HCT116 (cell line): Measurements from ENCODE around the gene ERC1. TPM values are rescaled to one million over a fixed set of nuclear protein-coding genes. Genes with fewer than 3 reads are reported as not detected.

ENCODE experiments used
- ATAC-seq: fragments of 200-7000 bp; cut with Tn5 transposase; 2 replicates; pipeline ENCODE4 v1.9.1; 2020; ENCODE audit warnings: mild to moderate bottlenecking, moderate library complexity
- BruUV-seq: library from RNA; stranded (reverse); fragments of 400-500 nt; replicated peaks from 2 replicates; lab custom pipeline; 2021; lab: Mats Ljungman, UMichigan
- CTCF ChIA-PET: fragments of 300-600 bp; sonication (Branson Sonifier 250); formaldehyde crosslinking; loops from one replicate; lab custom pipeline; 2021; ENCODE audit warnings: antibody characterized with exemption; lab: Charles Lee
- POLR2A ChIA-PET: fragments of 300-600, 350-600 bp; sonication (Branson Sonifier 250); formaldehyde crosslinking; loops from one replicate; lab custom pipeline; 2021; ENCODE audit warnings: antibody characterized with exemption; lab: Charles Lee
- RAD21 ChIA-PET, 2 experiments: fragments of 300-600 bp; sonication (Branson Sonifier 250); formaldehyde crosslinking; loops; one replicate each; lab custom pipeline; 2023; ENCODE audit warnings: low total read pairs in 2 of 2; ENCODE audit not compliant: uncharacterized antibody in 2 of 2, unreplicated experiment in 2 of 2, low non-redundant PET in 1 of 2; lab: Charles Lee
- DNase-seq: peaks from one replicate; pipeline ENCODE4 v3.0.0-alpha.2; 2010; ENCODE audit warnings: low read depth, low spot score
- H2AFZ ChIP-seq: fragments of 200-600 bp; shearing (Covaris generic), sonication (generic); 2 replicates; pipeline ENCODE4 v1.6.1; 2017; ENCODE audit warnings: low read depth, mixed run types, mixed read lengths, antibody characterized with exemption, low read length; ENCODE audit not compliant: poor library complexity, severe bottlenecking
- H3K27ac ChIP-seq: 2 replicates; pipeline ENCODE4 v1.5.1; 2012; ENCODE audit warnings: low read depth, low read length
- H3K27me3 ChIP-seq: fragments of 200-600 bp; sonication (generic); 2 replicates; pipeline ENCODE4 v1.6.1; 2016; ENCODE audit warnings: mixed run types, low read length, mixed read lengths; ENCODE audit not compliant: insufficient read depth
- H3K36me3 ChIP-seq, 2 experiments: fragments of 200-500 bp in 1 of 2; fragments of 200-600 bp in 1 of 2; sonication (Bioruptor generic) in 1 of 2; sonication (generic) in 1 of 2; 2 replicates each; pipeline versions ENCODE4 v1.5.1 to v1.6.1; 2014 to 2016; ENCODE audit warnings: low read length in 2 of 2, inconsistent platforms in 1 of 2, mixed read lengths in 1 of 2, mixed run types in 1 of 2; ENCODE audit not compliant: insufficient read depth in 2 of 2, control insufficient read depth in 1 of 2
- H3K4me1 ChIP-seq, 2 experiments: fragments of 200-600 bp in 1 of 2; sonication (generic) in 1 of 2; 2 replicates each; pipeline versions ENCODE4 v1.5.1 to v1.6.1; 2012 to 2017; ENCODE audit warnings: low read length in 2 of 2, inconsistent platforms in 1 of 2, mild to moderate bottlenecking in 1 of 2, mixed read lengths in 1 of 2, mixed run types in 1 of 2, moderate library complexity in 1 of 2; ENCODE audit not compliant: insufficient read depth in 2 of 2, control insufficient read depth in 1 of 2
- H3K4me2 ChIP-seq: fragments of 200-600 bp; sonication (generic); 2 replicates; pipeline ENCODE4 v1.6.1; 2017; ENCODE audit warnings: mixed run types, low read length, mixed read lengths
- H3K4me3 ChIP-seq, 2 experiments: fragments of 200-600 bp in 1 of 2; sonication (generic) in 1 of 2; replicated peaks in 1 of 2; 2 replicates each; pipeline ENCODE4 v1.5.1; 2011 to 2016; ENCODE audit warnings: low read length in 2 of 2, control low read depth in 1 of 2, low read depth in 1 of 2, mild to moderate bottlenecking in 1 of 2, mixed read lengths in 1 of 2, mixed run types in 1 of 2
- H3K79me2 ChIP-seq: fragments of 200-600 bp; sonication (generic); 2 replicates; pipeline ENCODE4 v1.6.1; 2017; ENCODE audit warnings: mild to moderate bottlenecking, mixed run types, low read length, moderate library complexity, mixed read lengths; ENCODE audit not compliant: insufficient read depth
- H3K9ac ChIP-seq: fragments of 200-600 bp; sonication (generic); 2 replicates; pipeline ENCODE4 v1.6.1; 2016; ENCODE audit warnings: low read length, mixed read lengths
- H3K9me2 ChIP-seq: fragments of 200-600 bp; sonication (generic), shearing (Covaris generic); 2 replicates; pipeline ENCODE4 v1.6.1; 2017; ENCODE audit warnings: mixed run types, mild to moderate bottlenecking, moderate library complexity; ENCODE audit not compliant: insufficient read depth
- H3K9me3 ChIP-seq, 2 experiments: fragments of 200-500 bp in 1 of 2; fragments of 200-600 bp in 1 of 2; sonication (Bioruptor generic) in 1 of 2; sonication (generic) in 1 of 2; 2 replicates each; pipeline ENCODE4 v1.6.1; 2014 to 2017; ENCODE audit warnings: low read length in 2 of 2, mixed read lengths in 2 of 2, inconsistent platforms in 1 of 2, low read depth in 1 of 2, mild to moderate bottlenecking in 1 of 2, mixed run types in 1 of 2, moderate library complexity in 1 of 2; ENCODE audit not compliant: control insufficient read depth in 1 of 2, insufficient read depth in 1 of 2
- H4K20me1 ChIP-seq: fragments of 200-600 bp; sonication (generic), shearing (Covaris generic); 2 replicates; pipeline ENCODE4 v1.6.1; 2017; ENCODE audit warnings: mixed run types, mild to moderate bottlenecking, moderate library complexity; ENCODE audit not compliant: insufficient read depth
- ATF3 ChIP-seq: IDR thresholded peaks from 2 replicates; pipeline ENCODE4 v1.6.1; 2012
- CEBPB ChIP-seq: IDR thresholded peaks from 2 replicates; pipeline ENCODE4 v1.6.1; 2012; ENCODE audit warnings: low read depth
- EGR1 ChIP-seq: IDR thresholded peaks from 2 replicates; pipeline ENCODE4 v1.6.1; 2012; ENCODE audit warnings: low read depth
- ELF1 ChIP-seq: IDR thresholded peaks from 2 replicates; pipeline ENCODE4 v1.6.1; 2012; ENCODE audit warnings: low read depth, borderline replicate concordance
- EZH2 ChIP-seq: fragments of 200-600 bp; sonication (generic); IDR thresholded peaks from 2 replicates; pipeline ENCODE4 v1.6.1; 2017; ENCODE audit warnings: antibody characterized with exemption, mixed run types
- EZH2phosphoT487 ChIP-seq: fragments of 200-600 bp; IDR thresholded peaks from 2 replicates; pipeline ENCODE4 v1.6.1; 2018; ENCODE audit warnings: antibody characterized with exemption, borderline replicate concordance
- POLR2A ChIP-seq: IDR thresholded peaks from 2 replicates; pipeline ENCODE4 v1.7.0; 2011; ENCODE audit warnings: borderline replicate concordance; ENCODE audit not compliant: insufficient read depth, insufficient read length; ENCODE audit errors: extremely low read depth
- SP1 ChIP-seq: IDR thresholded peaks from 2 replicates; pipeline ENCODE4 v1.6.1; 2012; ENCODE audit warnings: low read depth
- TCF7L2 ChIP-seq: IDR thresholded peaks from 2 replicates; pipeline ENCODE4 v1.7.0; 2011; ENCODE audit warnings: borderline replicate concordance, inconsistent platforms; ENCODE audit not compliant: insufficient read depth, insufficient read length; ENCODE audit errors: extremely low read depth
- YY1 ChIP-seq: IDR thresholded peaks from 2 replicates; pipeline ENCODE4 v1.6.1; 2011; ENCODE audit warnings: low read length, low read depth, moderate library complexity, mild to moderate bottlenecking; ENCODE audit not compliant: insufficient replicate concordance; ENCODE audit errors: extremely low read depth
- ZFX ChIP-seq: fragments of 450-650 bp; IDR thresholded peaks from 2 replicates; pipeline ENCODE4 v1.6.1; 2017
- intact Hi-C: fragments of 100-400 bp; cut with micrococcal nuclease; formaldehyde crosslinking; loops from 2 replicates; pipeline ENCODE4 v1.10.0; 2022
- total RNA-seq: library from RNA; stranded (reverse); gene quantifications from one replicate; pipeline ENCODE4 v1.2.1, GENCODE V29; 2021; ENCODE audit not compliant: unreplicated experiment
- TF ChIP-seq, protein P1 (sequence below), 3 experiments: fragments of 200-600 bp in 1 of 3; sonication (generic) in 1 of 3; IDR thresholded peaks in 2 of 3; conservative IDR thresholded peaks in 1 of 3; 2 replicates each; pipeline ENCODE4 v1.5.1; 2012 to 2017; ENCODE audit warnings: low read depth in 2 of 3, low read length in 2 of 3, antibody characterized with exemption in 1 of 3, borderline replicate concordance in 1 of 3, control low read depth in 1 of 3, mild to moderate bottlenecking in 1 of 3, mixed read lengths in 1 of 3, mixed run types in 1 of 3, moderate library complexity in 1 of 3; ENCODE audit not compliant: insufficient read depth in 1 of 3
- TF ChIP-seq, protein P2 (sequence below): IDR thresholded peaks from 2 replicates; pipeline ENCODE4 v1.6.1; 2011; ENCODE audit warnings: mild to moderate bottlenecking, low read length, moderate library complexity; ENCODE audit not compliant: insufficient replicate concordance; ENCODE audit errors: extremely low read depth

Gene ERC1
- total RNA-seq, 1 experiment from 2014 or later, result 41.9 TPM

GRCh38 chr12:1003600-1004271, 12.7 kb downstream of the ERC1 start (continued):
- TF ChIP-seq SP1 (no peak), YY1 (no peak), ELF1 (no peak), EZH2phosphoT487 (no peak)

GRCh38 chr12:1006255-1006654, 15.2 kb downstream of the ERC1 start:
- Histone ChIP-seq H3K4me3 (no peak overlapping the region), H4K20me1 (no peaks in the 10 kb centered on the region), H3K27ac (no peak overlapping the region), H3K4me2 (no peak overlapping the region), H3K4me1 (peaks cover 0 to 4% of the 10 kb centered on the region in 2 experiments; a peak in 1 of 4 replicates), H3K9me2 (no peaks in the 10 kb centered on the region), H3K9ac (no peak overlapping the region), H3K36me3 (no peaks in the 10 kb centered on the region), H3K79me2 (peaks cover 49% of the 10 kb centered on the region), H3K27me3 (no peaks in the 10 kb centered on the region), H2AFZ (no peak overlapping the region), H3K9me3 (no peaks in the 10 kb centered on the region)
- no TSS peak for BruUV-seq
- RAD21 ChIA-PET, result no interaction called here
- TF ChIP-seq ZFX, result no peak
- TF ChIP-seq CEBPB, result no peak
- no peak for TF ChIP-seq TCF7L2
- TF ChIP-seq POLR2A, result no peak
- no peak for TF ChIP-seq ATF3
- TF ChIP-seq, protein P1, sequence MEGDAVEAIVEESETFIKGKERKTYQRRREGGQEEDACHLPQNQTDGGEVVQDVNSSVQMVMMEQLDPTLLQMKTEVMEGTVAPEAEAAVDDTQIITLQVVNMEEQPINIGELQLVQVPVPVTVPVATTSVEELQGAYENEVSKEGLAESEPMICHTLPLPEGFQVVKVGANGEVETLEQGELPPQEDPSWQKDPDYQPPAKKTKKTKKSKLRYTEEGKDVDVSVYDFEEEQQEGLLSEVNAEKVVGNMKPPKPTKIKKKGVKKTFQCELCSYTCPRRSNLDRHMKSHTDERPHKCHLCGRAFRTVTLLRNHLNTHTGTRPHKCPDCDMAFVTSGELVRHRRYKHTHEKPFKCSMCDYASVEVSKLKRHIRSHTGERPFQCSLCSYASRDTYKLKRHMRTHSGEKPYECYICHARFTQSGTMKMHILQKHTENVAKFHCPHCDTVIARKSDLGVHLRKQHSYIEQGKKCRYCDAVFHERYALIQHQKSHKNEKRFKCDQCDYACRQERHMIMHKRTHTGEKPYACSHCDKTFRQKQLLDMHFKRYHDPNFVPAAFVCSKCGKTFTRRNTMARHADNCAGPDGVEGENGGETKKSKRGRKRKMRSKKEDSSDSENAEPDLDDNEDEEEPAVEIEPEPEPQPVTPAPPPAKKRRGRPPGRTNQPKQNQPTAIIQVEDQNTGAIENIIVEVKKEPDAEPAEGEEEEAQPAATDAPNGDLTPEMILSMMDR (IDR thresholded peaks at IDR 0.05 in 2 of 3, conservative IDR thresholded peaks at IDR 0.05 in 1 of 3; ENCODE audit: borderline replicate concordance in 1 of 3, insufficient read depth in 1 of 3, low read depth in 2 of 3, low read length in 2 of 3), result no peak
- TF ChIP-seq EZH2, result no peak
- TF ChIP-seq SP1, result no peak
- no peak for TF ChIP-seq YY1
- TF ChIP-seq EGR1, result no peak
- TF ChIP-seq, protein P2, sequence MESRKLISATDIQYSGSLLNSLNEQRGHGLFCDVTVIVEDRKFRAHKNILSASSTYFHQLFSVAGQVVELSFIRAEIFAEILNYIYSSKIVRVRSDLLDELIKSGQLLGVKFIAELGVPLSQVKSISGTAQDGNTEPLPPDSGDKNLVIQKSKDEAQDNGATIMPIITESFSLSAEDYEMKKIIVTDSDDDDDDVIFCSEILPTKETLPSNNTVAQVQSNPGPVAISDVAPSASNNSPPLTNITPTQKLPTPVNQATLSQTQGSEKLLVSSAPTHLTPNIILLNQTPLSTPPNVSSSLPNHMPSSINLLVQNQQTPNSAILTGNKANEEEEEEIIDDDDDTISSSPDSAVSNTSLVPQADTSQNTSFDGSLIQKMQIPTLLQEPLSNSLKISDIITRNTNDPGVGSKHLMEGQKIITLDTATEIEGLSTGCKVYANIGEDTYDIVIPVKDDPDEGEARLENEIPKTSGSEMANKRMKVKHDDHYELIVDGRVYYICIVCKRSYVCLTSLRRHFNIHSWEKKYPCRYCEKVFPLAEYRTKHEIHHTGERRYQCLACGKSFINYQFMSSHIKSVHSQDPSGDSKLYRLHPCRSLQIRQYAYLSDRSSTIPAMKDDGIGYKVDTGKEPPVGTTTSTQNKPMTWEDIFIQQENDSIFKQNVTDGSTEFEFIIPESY, result no peak
- no peak for TF ChIP-seq EZH2phosphoT487
- ATAC-seq (no peak), DNase-seq (no peak)
- POLR2A ChIA-PET, result no interaction called here
- CTCF ChIA-PET, result no interaction called here
- intact Hi-C loops, result no loop called here
